Measurements from ENCODE around the gene TLL2.

TLL2 gene

GRCh38 chr10:96390460-96390864 is 123.3 kb downstream of the TLL2 start:
- no peak for DNase-seq (ENCODE audit: low spot score)

- DNase-seq (ENCODE audit: low spot score), result no peak
These were observed 123.9 kb downstream of the TLL2 start for GRCh38 chr10:96389785-96390184.

- no peak for DNase-seq (ENCODE audit: low spot score)
These were observed 126.1 kb downstream of the TLL2 start for GRCh38 chr10:96387601-96388000.

GRCh38 chr10:96387161-96387560 is 126.6 kb downstream of the TLL2 start:
- no peak for DNase-seq (ENCODE audit: low spot score)

- DNase-seq (ENCODE audit: low spot score), result no peak
These were observed 129.2 kb downstream of the TLL2 start for GRCh38 chr10:96384506-96384905.

- DNase-seq (ENCODE audit: low spot score), result no peak
These were observed 132.9 kb downstream of the TLL2 start for GRCh38 chr10:96380821-96381220.

GRCh38 chr10:96379758-96380157 is 134.0 kb downstream of the TLL2 start:
- DNase-seq (ENCODE audit: low spot score), result no peak

GRCh38 chr10:96378741-96379140 is 135.0 kb downstream of the TLL2 start:
- DNase-seq (ENCODE audit: low spot score), result no peak

GRCh38 chr10:96377816-96378294 is 135.9 kb downstream of the TLL2 start:
- no peak for DNase-seq (ENCODE audit: low spot score)

GRCh38 chr10:96376483-96376882 is 137.2 kb downstream of the TLL2 start:
- peak; percentile 14 for DNase-seq (ENCODE audit: low spot score)

GRCh38 chr10:96374985-96375830 is 138.5 kb downstream of the TLL2 start:
- peak; percentile 84 for DNase-seq (ENCODE audit: low spot score)

GRCh38 chr10:96374639-96374984 is 139.1 kb downstream of the TLL2 start:
- no peak for DNase-seq (ENCODE audit: low spot score)

GRCh38 chr10:96374004-96374403 is 139.7 kb downstream of the TLL2 start:
- DNase-seq (ENCODE audit: low spot score), result no peak

GRCh38 chr10:96371356-96371755 is 142.4 kb downstream of the TLL2 start:
- no peak for DNase-seq (ENCODE audit: low spot score)

- peak; percentile 53 for DNase-seq (ENCODE audit: low spot score)
These were observed 143.1 kb downstream of the TLL2 start for GRCh38 chr10:96370584-96371157.

- no peak for DNase-seq (ENCODE audit: low spot score)
These were observed 143.7 kb downstream of the TLL2 start for GRCh38 chr10:96369890-96370583.

- no peak for DNase-seq (ENCODE audit: low spot score)
These were observed 144.8 kb downstream of the TLL2 start for GRCh38 chr10:96368971-96369370.

GRCh38 chr10:96367470-96367869 is 146.3 kb downstream of the TLL2 start:
- DNase-seq (ENCODE audit: low spot score), result no peak

GRCh38 chr10:96366508-96366907 is 147.2 kb downstream of the TLL2 start:
- no peak for DNase-seq (ENCODE audit: low spot score)

- no peak for DNase-seq (ENCODE audit: low spot score)
These were observed 148.2 kb downstream of the TLL2 start for GRCh38 chr10:96365571-96365970.

GRCh38 chr10:96360766-96361165 is 153.0 kb downstream of the TLL2 start:
- DNase-seq (ENCODE audit: low spot score), result no peak

GRCh38 chr10:96360331-96360730 is 153.4 kb downstream of the TLL2 start:
- DNase-seq (ENCODE audit: low spot score), result no peak

- no peak for DNase-seq (ENCODE audit: low spot score)
These were observed 154.1 kb downstream of the TLL2 start for GRCh38 chr10:96359616-96360015.
